Hepatocyte (in vitro differentiated cells): ENCODE measurements around the gene TAL1. TPM values are rescaled to one million over a fixed set of nuclear protein-coding genes. Genes with fewer than 3 reads are reported as not detected.

Experiments used
- DNase-seq: peaks from one replicate; pipeline ENCODE4 v3.0.0-alpha.2; 2016; ENCODE audit warnings: low spot score
- H2AFZ ChIP-seq: fragments of 200-600 bp; sonication (generic); 2 replicates; pipeline ENCODE4 v1.6.0; 2016; ENCODE audit warnings: antibody characterized with exemption, mild to moderate bottlenecking
- H3K27ac ChIP-seq: fragments of 200-600 bp; sonication (generic); 2 replicates; pipeline ENCODE4 v1.5.1; 2016; ENCODE audit warnings: mild to moderate bottlenecking
- H3K27me3 ChIP-seq: fragments of 200-600 bp; sonication (generic); 2 replicates; pipeline ENCODE4 v1.6.1; 2016
- H3K36me3 ChIP-seq: fragments of 200-600 bp; sonication (generic); replicated peaks from 2 replicates; pipeline ENCODE4 v1.5.1; 2016; ENCODE audit warnings: low read depth; ENCODE audit not compliant: insufficient read depth
- H3K4me1 ChIP-seq: fragments of 200-600 bp; sonication (generic); 2 replicates; pipeline ENCODE4 v1.5.1; 2016; ENCODE audit warnings: mild to moderate bottlenecking, moderate library complexity; ENCODE audit not compliant: insufficient read depth
- H3K4me2 ChIP-seq: fragments of 200-600 bp; sonication (generic); 2 replicates; pipeline ENCODE4 v1.6.0; 2016
- H3K4me3 ChIP-seq: fragments of 200-600 bp; sonication (generic); 2 replicates; pipeline ENCODE4 v1.5.1; 2016; ENCODE audit warnings: mild to moderate bottlenecking
- H3K79me2 ChIP-seq: fragments of 200-600 bp; sonication (generic); 2 replicates; pipeline ENCODE4 v1.6.0; 2017; ENCODE audit warnings: mild to moderate bottlenecking
- H3K9me2 ChIP-seq: fragments of 200-600 bp; sonication (generic); replicated peaks from 2 replicates; pipeline ENCODE4 v1.6.0; 2017; ENCODE audit warnings: mild to moderate bottlenecking; ENCODE audit not compliant: insufficient read depth
- H3K9me3 ChIP-seq: fragments of 200-600 bp; sonication (generic); 2 replicates; pipeline ENCODE4 v1.5.1; 2016; ENCODE audit warnings: low read depth, mild to moderate bottlenecking
- H4K20me1 ChIP-seq: fragments of 200-600 bp; sonication (generic); 2 replicates; pipeline ENCODE4 v1.6.0; 2016; ENCODE audit warnings: mild to moderate bottlenecking; ENCODE audit not compliant: insufficient read depth, poor library complexity, severe bottlenecking
- CTCF ChIP-seq: fragments of 200-600 bp; sonication (generic); IDR thresholded peaks from 2 replicates; pipeline ENCODE4 v1.5.1; 2016; ENCODE audit warnings: antibody characterized with exemption, mild to moderate bottlenecking; ENCODE audit not compliant: poor library complexity
- EZH2 ChIP-seq: fragments of 200-600 bp; sonication (generic); IDR thresholded peaks from 2 replicates; pipeline ENCODE4 v1.6.1; 2016; ENCODE audit warnings: antibody characterized with exemption, mild to moderate bottlenecking, borderline replicate concordance
- EZH2phosphoT487 ChIP-seq: fragments of 200-600 bp; sonication (generic); IDR thresholded peaks from one replicate; pipeline ENCODE4 v1.6.1; 2018; ENCODE audit warnings: antibody characterized with exemption, mild to moderate bottlenecking, low read depth, moderate library complexity; ENCODE audit not compliant: unreplicated experiment, severe bottlenecking
- WGBS: methylation state at CpG from one replicate; pipeline ENCODE4 v1.1.6; 2016; ENCODE audit warnings: low lambda C conversion rate; ENCODE audit errors: missing lambda C conversion rate; 5-methylcytosine and 5-hydroxymethylcytosine counted together
- polyA plus RNA-seq: library from polyadenylated mRNA; unstranded; fragments of >200 nt; fragmentation: Nextera tagmentation; extraction: Ambion mirVana; gene quantifications from 2 replicates; pipeline ENCODE4 v1.2.1, GENCODE V29; 2016
- total RNA-seq: library from RNA; depleted of rRNA; stranded (reverse); fragments of >200 nt; gene quantifications from 2 replicates; pipeline ENCODE4 v1.2.3, GENCODE V29; 2014

The TAL1 gene
- total and polyA plus RNA-seq, 2 experiments from 2014 or later = 0.13 TPM; not detected in 1

- DNase-seq = no peak
- 64% methylated on average over 16 of the region's 18 CpGs for WGBS
- Histone ChIP-seq H3K9me2 (no peaks in the 10 kb centered on the region), H3K27me3 (no peaks in the 10 kb centered on the region), H3K4me2 (no peak overlapping the region), H3K9me3 (no peaks in the 10 kb centered on the region), H3K36me3 (no peaks in the 10 kb centered on the region), H4K20me1 (no peaks in the 10 kb centered on the region), H3K4me3 (no peak overlapping the region), H3K4me1 (peaks cover 10% of the 10 kb centered on the region), H2AFZ (no peak overlapping the region), H3K79me2 (no peaks in the 10 kb centered on the region), H3K27ac (no peak overlapping the region)
- TF ChIP-seq EZH2phosphoT487 = no peak
- TF ChIP-seq CTCF = no peak
- no peak for TF ChIP-seq EZH2
Measured at GRCh38 chr1:47181095-47181954, 50.7 kb downstream of the TAL1 start.

- TF ChIP-seq EZH2phosphoT487 (no peak), CTCF (no peak), EZH2 (no peak)
- Histone ChIP-seq H3K27me3 (no peaks in the 10 kb centered on the region), H3K4me2 (no peak overlapping the region), H3K79me2 (no peaks in the 10 kb centered on the region), H3K9me2 (no peaks in the 10 kb centered on the region), H3K9me3 (no peaks in the 10 kb centered on the region), H2AFZ (no peak overlapping the region), H4K20me1 (no peaks in the 10 kb centered on the region), H3K36me3 (no peaks in the 10 kb centered on the region), H3K4me1 (peaks cover 10% of the 10 kb centered on the region), H3K4me3 (no peak overlapping the region), H3K27ac (no peak overlapping the region)
- DNase-seq = no peak
- 75% methylated on average over 3 of the region's 3 CpGs for WGBS
Measured at GRCh38 chr1:47180603-47181094, 51.4 kb downstream of the TAL1 start.

GRCh38 chr1:47179988-47180563 is 51.9 kb downstream of the TAL1 start:
- no peak overlapping the region for H2AFZ ChIP-seq
- H3K36me3 ChIP-seq = no peaks in the 10 kb centered on the region
- DNase-seq = no peak
- no peak overlapping the region for H3K27ac ChIP-seq
- no peak overlapping the region for H3K4me3 ChIP-seq
- peak overlapping the region; percentile 84 for H3K4me2 ChIP-seq
- 89% methylated on average over 3 of the region's 3 CpGs for WGBS
- no peaks in the 10 kb centered on the region for H3K9me2 ChIP-seq
- no peaks in the 10 kb centered on the region for H3K27me3 ChIP-seq
- H3K9me3 ChIP-seq = no peaks in the 10 kb centered on the region
- H4K20me1 ChIP-seq = no peaks in the 10 kb centered on the region
- no peaks in the 10 kb centered on the region for H3K79me2 ChIP-seq
- TF ChIP-seq EZH2phosphoT487 (no peak), CTCF (no peak), EZH2 (no peak)
- H3K4me1 ChIP-seq = peaks cover 10% of the 10 kb centered on the region
